NCI-H1694 (cell line): ENCODE measurements around the gene SLC22A25.
"Not testable (repeated sequence)": the region's sequence is repeated elsewhere in the genome, so short reads cannot be mapped to it uniquely, and the experiment has no call there.

Experiments
- DNase-seq: peaks from one replicate; lab custom pipeline; 2025; lab: John Stamatoyannopoulos, UW

The SLC22A25 gene

GRCh38 chr11:63243533-63243932 lies at the start of gene SLC22A25:
Gene SLC22A25 (minus strand): TSS chr11:63243599. CDS start chr11:63229652, 13,947 bp downstream.
- no peak for DNase-seq

GRCh38 chr11:63290285-63290684 lies 46.9 kb upstream of the SLC22A25 start:
- no peak for DNase-seq

GRCh38 chr11:63289658-63290057 lies 46.3 kb upstream of the SLC22A25 start:
- no peak for DNase-seq

GRCh38 chr11:63282579-63282978 lies 39.2 kb upstream of the SLC22A25 start:
- DNase-seq = no peak

GRCh38 chr11:63280920-63281319 lies 37.5 kb upstream of the SLC22A25 start:
- no peak for DNase-seq

GRCh38 chr11:63277345-63277943 lies 34.0 kb upstream of the SLC22A25 start:
- no peak for DNase-seq

GRCh38 chr11:63274776-63275175 lies 31.4 kb upstream of the SLC22A25 start:
- DNase-seq = no peak

GRCh38 chr11:63273685-63274084 lies 30.3 kb upstream of the SLC22A25 start:
- DNase-seq = no peak

- no peak for DNase-seq
Measured at GRCh38 chr11:63262547-63262946, 19.1 kb upstream of the SLC22A25 start.

- DNase-seq = no peak
Measured at GRCh38 chr11:63251312-63251711, 7.9 kb upstream of the SLC22A25 start.

GRCh38 chr11:63250162-63251050 lies 7.0 kb upstream of the SLC22A25 start:
- no peak for DNase-seq

GRCh38 chr11:63248966-63249365 lies 5.6 kb upstream of the SLC22A25 start:
- DNase-seq = no peak

- DNase-seq = not testable (repeated sequence)
Measured at GRCh38 chr11:63247237-63248002, 4.0 kb upstream of the SLC22A25 start.

GRCh38 chr11:63246045-63246444 lies 2.6 kb upstream of the SLC22A25 start:
- no peak for DNase-seq

GRCh38 chr11:63244862-63245261 lies 1.5 kb upstream of the SLC22A25 start:
- no peak for DNase-seq

GRCh38 chr11:63242089-63242781 lies 1.2 kb downstream of the SLC22A25 start:
- no peak for DNase-seq

- DNase-seq = no peak
Measured at GRCh38 chr11:63240791-63241379, 2.5 kb downstream of the SLC22A25 start.

GRCh38 chr11:63240098-63240497 lies 3.3 kb downstream of the SLC22A25 start:
- no peak for DNase-seq

- DNase-seq = no peak
Measured at GRCh38 chr11:63239254-63239653, 4.1 kb downstream of the SLC22A25 start.

- DNase-seq = no peak
Measured at GRCh38 chr11:63237413-63237812, 6.0 kb downstream of the SLC22A25 start.
